ENCODE measurements around the gene SLC6A7. TPM values are rescaled to one million over a fixed set of nuclear protein-coding genes. Genes with fewer than 3 reads are reported as not detected.

Gene SLC6A7
- total RNA-seq, 2 experiments from 2014 or later = not detected

DNA sequence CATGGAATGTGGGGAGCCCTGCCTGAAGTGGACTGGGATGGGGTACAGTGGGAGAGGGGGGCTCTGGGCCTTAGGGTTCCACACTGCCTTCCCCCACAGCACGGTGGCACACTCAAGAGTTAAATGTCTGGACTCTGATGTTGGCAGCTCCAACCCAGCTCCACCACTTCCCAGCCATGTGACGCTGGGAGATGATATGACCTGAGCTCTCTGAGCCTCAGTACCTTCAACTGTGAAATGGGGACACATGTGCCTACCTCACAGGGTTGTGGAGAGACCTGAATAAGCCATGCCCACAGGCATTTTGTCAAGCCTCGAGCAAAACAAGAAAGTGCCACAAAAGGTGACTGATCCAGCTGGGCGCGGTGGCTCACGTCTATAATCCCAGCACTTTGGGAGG, 30.8 kb upstream of the SLC6A7 start:
- Mint-ChIP-seq H3K9me3 (no peaks in the 10 kb centered on the region), H3K36me3 (ENCODE audit: low read depth) (no peaks in the 10 kb centered on the region), H3K27ac (no peak overlapping the region), H3K4me1 (ENCODE audit: low read depth) (peaks cover 5% of the 10 kb centered on the region), H3K27me3 (ENCODE audit: low read depth) (peaks cover 14% of the 10 kb centered on the region), H3K4me3 (no peak overlapping the region)
- CTCF ChIA-PET = interaction anchor here (0.7 to 1.3 kb wide), 3 partner anchors 60 to 192 kb away, joined by 3 to 4 read pairs (median 3); no protein-coding TSS in a partner anchor
- DNase-seq = no peak
- intact Hi-C loops (cut with micrococcal nuclease) = no loop called here

DNA sequence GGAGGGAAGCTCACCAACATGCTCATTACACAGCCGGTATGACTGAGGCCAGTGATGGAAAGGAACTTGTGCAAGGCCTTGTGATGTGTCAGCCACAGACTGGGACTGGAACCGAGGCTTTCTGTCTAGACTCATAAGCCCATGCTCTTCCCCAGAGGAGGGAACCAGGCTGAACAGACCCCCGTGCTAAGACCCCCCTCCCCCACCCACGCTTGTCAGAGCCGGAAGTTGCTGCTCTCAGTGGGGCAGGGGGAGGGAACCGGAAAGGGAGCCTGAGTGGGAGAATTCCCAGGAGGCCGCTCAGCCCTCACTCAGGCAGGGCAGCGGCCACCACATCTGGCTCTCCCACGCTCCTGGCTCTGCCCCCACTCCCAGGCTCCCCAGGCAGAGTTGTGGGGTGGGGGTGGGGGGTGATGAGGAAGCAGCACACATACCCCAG, 30.1 kb upstream of the SLC6A7 start:
- peaks cover 5% of the 10 kb centered on the region for H3K4me1 Mint-ChIP-seq (ENCODE audit: low read depth)
- H3K9me3 Mint-ChIP-seq = no peaks in the 10 kb centered on the region
- H3K27ac Mint-ChIP-seq = no peak overlapping the region
- no peak overlapping the region for H3K4me3 Mint-ChIP-seq
- H3K27me3 Mint-ChIP-seq (ENCODE audit: low read depth) = peaks cover 14% of the 10 kb centered on the region
- CTCF ChIA-PET = interaction anchor here (0.7 to 1.3 kb wide), 4 partner anchors 13 to 192 kb away, joined by 3 to 4 read pairs (median 3); no protein-coding TSS in a partner anchor
- no peaks in the 10 kb centered on the region for H3K36me3 Mint-ChIP-seq (ENCODE audit: low read depth)
- intact Hi-C loops (cut with micrococcal nuclease) = loop anchor here (2.0 kb wide), 1 partner anchor 191 kb away; no protein-coding TSS in a partner anchor
- no peak for DNase-seq

DNA sequence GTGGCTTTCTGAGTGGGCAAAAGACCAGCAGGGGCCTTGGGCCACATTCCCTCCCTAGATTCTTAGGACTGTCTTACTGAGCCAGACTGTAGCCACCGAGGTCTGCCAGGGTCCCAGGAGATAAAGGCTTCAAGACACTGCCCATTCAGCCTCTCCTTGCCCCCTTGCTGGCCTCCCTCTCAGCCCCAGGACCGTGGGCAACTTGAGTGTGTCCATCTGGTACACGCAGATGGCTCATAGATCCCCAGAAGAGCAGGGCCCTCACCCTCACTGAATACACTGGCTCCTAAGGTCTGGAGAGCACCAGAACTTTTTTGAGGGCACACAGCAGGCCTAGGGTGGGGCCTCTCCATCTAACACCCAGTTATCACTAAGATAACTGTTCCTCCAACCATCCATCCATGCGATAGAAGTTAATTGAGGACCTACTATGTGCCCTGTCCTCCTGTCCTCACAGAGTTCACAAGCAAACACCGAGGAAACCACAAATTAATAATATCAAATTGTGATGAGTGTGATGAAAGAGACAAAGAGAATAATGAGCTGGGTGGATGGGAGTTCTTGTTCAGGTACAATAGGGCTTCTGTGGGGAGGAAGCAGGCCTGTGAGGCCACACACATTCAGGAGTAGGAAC, 29.3 kb upstream of the SLC6A7 start:
- Mint-ChIP-seq H3K27ac (no peak overlapping the region), H3K9me3 (no peaks in the 10 kb centered on the region), H3K36me3 (ENCODE audit: low read depth) (no peaks in the 10 kb centered on the region), H3K4me1 (ENCODE audit: low read depth) (peaks cover 5% of the 10 kb centered on the region), H3K27me3 (ENCODE audit: low read depth) (peaks cover 15% of the 10 kb centered on the region), H3K4me3 (no peak overlapping the region)
- no peak for DNase-seq
- CTCF ChIA-PET = interaction anchor here (0.9 to 1.3 kb wide), 3 partner anchors 12 to 287 kb away, joined by 3 to 4 read pairs (median 3); no protein-coding TSS in a partner anchor
- intact Hi-C loops (cut with micrococcal nuclease) = loop anchor here (1.0 to 2.0 kb wide), 3 partner anchors 58 to 276 kb away; no protein-coding TSS in a partner anchor

DNA sequence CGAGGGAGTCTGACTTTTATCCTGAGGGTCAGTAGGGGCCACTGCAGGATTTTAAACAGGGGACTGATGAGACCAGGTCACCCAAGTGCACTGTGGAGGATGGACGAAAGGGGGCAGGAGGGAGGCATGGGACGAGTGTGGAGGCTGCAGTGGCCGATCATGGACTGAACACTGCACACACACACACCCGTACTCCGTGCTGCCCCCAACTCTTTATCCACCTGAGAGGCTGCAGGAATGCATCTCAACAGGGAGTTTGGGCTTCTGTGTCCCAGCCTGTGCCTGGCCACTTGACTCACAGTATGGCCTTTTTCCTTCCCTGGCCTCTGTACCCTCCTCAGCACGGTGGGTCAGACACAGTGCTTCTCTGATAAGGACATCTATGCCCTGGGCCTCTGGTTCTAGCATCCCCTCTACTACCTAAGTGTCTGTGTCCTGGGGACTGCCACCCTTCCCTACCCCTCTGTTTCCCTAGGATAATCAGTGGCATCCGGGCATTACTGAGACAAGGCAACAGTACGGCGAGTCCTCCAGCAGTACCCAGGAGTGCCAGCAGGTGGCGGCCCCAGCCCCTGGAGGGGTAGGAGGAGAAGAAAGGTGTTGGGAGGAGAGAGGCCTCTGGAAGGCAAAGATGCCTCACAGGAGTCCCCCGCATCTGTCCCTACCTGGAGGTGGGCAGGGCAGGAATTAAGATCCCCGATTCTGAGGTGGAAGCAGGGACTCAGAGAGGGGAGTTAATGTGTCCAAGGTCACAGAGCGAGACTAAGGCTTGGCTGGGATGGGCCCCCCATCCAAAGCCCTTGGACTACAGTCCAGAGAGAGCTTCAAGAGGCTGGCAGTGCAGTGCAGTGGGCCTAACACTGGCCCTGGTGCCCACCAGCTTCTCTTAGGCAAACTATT, 28.4 kb upstream of the SLC6A7 start:
- Mint-ChIP-seq H3K36me3 (ENCODE audit: low read depth) (no peaks in the 10 kb centered on the region), H3K9me3 (no peaks in the 10 kb centered on the region), H3K4me1 (ENCODE audit: low read depth) (no peaks in the 10 kb centered on the region)

DNA sequence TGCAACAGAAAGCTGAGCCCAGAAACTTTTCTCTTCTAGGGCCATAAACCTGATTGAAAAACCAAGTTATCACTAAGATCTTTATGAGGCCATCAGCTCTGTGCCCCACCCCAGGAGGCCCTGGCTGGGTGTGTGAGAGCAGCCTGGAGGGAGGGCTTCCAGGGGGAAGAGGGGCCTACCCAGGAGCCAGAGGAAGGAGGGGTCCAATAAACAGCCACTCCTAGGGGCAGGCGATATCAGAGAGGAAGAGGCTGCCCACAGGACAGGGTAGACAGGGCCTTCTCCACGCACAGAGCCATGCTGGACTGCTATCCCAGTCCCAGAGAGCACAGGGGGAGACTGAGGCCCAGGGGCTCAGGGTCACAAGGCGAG, 27.7 kb upstream of the SLC6A7 start:
- no peaks in the 10 kb centered on the region for H3K36me3 Mint-ChIP-seq (ENCODE audit: low read depth)
- no peak overlapping the region for H3K27ac Mint-ChIP-seq
- CTCF ChIA-PET = interaction anchor here (0.6 to 1.7 kb wide), 10 partner anchors 10 to 275 kb away, joined by 3 to 10 read pairs (median 4); no protein-coding TSS in a partner anchor
- no peaks in the 10 kb centered on the region for H3K4me1 Mint-ChIP-seq (ENCODE audit: low read depth)
- H3K27me3 Mint-ChIP-seq (ENCODE audit: low read depth) = peaks cover 15% of the 10 kb centered on the region
- H3K4me3 Mint-ChIP-seq = no peak overlapping the region
- H3K9me3 Mint-ChIP-seq = no peaks in the 10 kb centered on the region
- no peak for DNase-seq
- intact Hi-C loops (cut with micrococcal nuclease) = no loop called here

More for the DNA sequence above, 28.4 kb upstream of the SLC6A7 start:
- intact Hi-C loops (cut with micrococcal nuclease) = loop anchor here (1.0 to 2.0 kb wide), 3 partner anchors 57 to 275 kb away; no protein-coding TSS in a partner anchor
- peaks cover 17% of the 10 kb centered on the region for H3K27me3 Mint-ChIP-seq (ENCODE audit: low read depth)
- no peak overlapping the region for H3K27ac Mint-ChIP-seq
- peak; percentile 87 for DNase-seq
- no peak overlapping the region for H3K4me3 Mint-ChIP-seq
- CTCF ChIA-PET = interaction anchor here (0.6 to 1.7 kb wide), 9 partner anchors 10 to 286 kb away, joined by 3 to 9 read pairs (median 4); no protein-coding TSS in a partner anchor

DNA sequence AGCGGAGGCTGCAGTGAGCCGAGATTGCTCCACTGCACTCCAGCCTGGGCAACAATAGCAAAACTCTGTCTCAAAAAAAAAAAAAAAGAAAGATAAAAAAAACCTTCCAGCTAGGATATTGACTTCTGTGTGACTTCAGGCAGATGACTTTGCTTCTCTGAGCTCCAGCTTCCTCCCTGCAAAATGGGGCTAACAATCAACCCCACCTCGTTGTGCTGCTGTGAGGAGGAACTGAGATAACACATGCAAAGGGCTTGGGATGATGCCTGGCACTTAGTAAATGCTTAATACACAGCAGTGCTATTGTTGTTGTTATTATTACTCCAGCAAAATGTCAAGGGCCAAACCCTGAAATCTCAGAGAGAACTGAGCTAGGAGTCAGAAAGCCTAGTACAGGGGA, 26.8 kb upstream of the SLC6A7 start:
- CTCF ChIA-PET = interaction anchor here (0.8 to 1.7 kb wide), 8 partner anchors 12 to 58 kb away, joined by 3 to 10 read pairs (median 4); no protein-coding TSS in a partner anchor
- DNase-seq = no peak
- H3K4me3 Mint-ChIP-seq = no peak overlapping the region
- H3K4me1 Mint-ChIP-seq (ENCODE audit: low read depth) = peaks cover 2% of the 10 kb centered on the region
- no peaks in the 10 kb centered on the region for H3K36me3 Mint-ChIP-seq (ENCODE audit: low read depth)
- intact Hi-C loops (cut with micrococcal nuclease) = no loop called here
- peaks cover 18% of the 10 kb centered on the region for H3K27me3 Mint-ChIP-seq (ENCODE audit: low read depth)
- no peaks in the 10 kb centered on the region for H3K9me3 Mint-ChIP-seq
- no peak overlapping the region for H3K27ac Mint-ChIP-seq

DNA sequence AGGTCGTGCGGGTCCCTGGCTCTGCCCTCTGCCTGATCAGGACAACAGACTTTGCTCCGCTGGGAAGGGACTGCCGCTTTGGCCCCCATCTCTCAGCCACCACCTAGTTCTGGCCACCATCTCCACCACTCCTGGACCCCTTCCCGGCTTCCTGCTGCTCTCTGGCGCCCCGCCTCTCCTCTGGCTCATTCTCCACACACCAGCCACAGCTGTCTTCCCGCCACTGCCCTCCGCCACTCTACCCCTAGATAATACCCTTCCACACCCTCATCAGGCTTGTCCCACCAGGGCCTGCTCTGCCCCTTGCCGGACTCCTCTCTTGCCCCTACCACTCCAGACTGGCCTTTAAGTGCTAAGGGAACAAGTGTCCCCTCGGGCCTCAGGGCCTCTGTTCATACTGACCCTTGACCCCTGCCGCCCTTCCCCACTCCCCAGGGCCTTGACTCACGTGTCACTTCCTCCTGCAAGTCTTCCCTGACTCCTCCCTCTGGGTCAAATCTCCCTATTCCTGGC, 26.3 kb upstream of the SLC6A7 start:
- peaks cover 22% of the 10 kb centered on the region for H3K27me3 Mint-ChIP-seq (ENCODE audit: low read depth)
- H3K36me3 Mint-ChIP-seq (ENCODE audit: low read depth) = no peaks in the 10 kb centered on the region
- peaks cover 2% of the 10 kb centered on the region for H3K4me1 Mint-ChIP-seq (ENCODE audit: low read depth)
- intact Hi-C loops (cut with micrococcal nuclease) = no loop called here
- H3K27ac Mint-ChIP-seq = no peak overlapping the region
- no peak for DNase-seq
- CTCF ChIA-PET = interaction anchor here (0.8 to 1.7 kb wide), 5 partner anchors 11 to 57 kb away, joined by 3 to 10 read pairs (median 6); no protein-coding TSS in a partner anchor
- no peaks in the 10 kb centered on the region for H3K9me3 Mint-ChIP-seq
- no peak overlapping the region for H3K4me3 Mint-ChIP-seq

DNA sequence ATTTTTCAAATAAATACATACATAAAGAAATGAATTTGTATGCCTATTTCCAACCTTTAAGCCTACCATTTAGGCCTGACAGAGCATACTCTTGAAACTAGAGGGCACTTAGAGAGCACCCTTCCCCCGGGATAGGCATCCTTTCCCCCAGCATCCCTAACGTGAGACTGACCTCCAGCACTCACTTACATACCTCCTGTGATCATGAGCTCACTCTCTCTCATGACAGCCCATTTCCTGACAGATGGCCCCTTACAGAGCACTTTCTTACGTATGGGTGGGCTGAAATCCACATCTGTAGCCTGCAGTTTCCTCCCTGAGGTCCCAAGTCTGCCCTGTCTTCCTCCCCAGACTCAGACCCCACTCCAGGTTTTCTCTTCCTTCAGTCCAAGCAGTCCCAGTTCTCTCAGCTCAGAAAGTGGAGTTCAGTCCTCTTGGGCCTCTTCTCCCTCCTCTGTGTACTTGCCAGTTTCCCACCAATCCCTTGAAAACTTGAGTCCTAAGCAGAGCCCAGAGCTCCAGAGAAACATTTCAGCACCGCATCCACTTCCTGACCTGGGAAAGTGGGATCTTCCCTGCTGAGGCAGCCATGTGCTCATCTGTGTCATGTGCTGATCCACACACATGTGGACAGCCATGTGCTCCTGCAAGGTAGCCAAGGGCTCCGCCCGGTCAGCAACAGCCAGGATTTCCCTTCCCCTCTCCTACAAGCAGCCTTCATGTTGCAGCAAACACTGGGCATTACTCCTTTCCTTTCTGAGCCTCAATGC, 25.5 kb upstream of the SLC6A7 start:
- H3K9me3 Mint-ChIP-seq = no peaks in the 10 kb centered on the region
- H3K4me3 Mint-ChIP-seq = no peak overlapping the region
- H3K36me3 Mint-ChIP-seq (ENCODE audit: low read depth) = no peaks in the 10 kb centered on the region
- peaks cover 23% of the 10 kb centered on the region for H3K27me3 Mint-ChIP-seq (ENCODE audit: low read depth)
- no peak for DNase-seq
- peaks cover 2% of the 10 kb centered on the region for H3K4me1 Mint-ChIP-seq (ENCODE audit: low read depth)
- CTCF ChIA-PET = no interaction called here
- intact Hi-C loops (cut with micrococcal nuclease) = no loop called here
- H3K27ac Mint-ChIP-seq = no peak overlapping the region

DNA sequence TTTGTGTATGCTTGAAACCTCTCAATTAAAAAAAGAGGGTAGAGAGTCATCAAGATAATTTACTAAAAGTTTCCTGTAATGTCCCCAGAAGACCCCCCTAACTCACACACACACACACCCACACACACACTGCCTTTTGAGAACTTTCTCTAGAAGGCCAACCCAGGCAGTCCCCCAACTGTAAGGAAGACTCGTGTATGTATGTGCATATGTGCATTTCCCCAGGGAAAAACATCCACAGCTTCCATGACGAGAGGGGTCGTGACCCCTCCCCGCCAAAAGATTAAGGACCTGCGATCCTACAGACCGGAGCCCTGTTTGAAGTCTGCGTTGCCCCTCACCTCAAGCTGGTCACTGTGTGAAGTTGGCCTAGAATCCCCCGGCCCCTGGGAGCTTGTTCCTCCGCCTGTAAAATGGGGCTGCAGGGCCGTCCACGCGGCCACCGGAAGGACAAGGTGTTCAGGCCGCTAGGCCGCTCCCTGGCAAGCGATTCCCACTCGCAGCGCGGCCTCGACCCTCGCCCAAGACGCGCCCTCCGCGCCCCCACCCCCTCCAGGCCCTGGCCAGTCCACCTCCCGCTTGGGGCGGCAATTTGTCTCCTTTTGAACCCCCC, 23.7 kb upstream of the SLC6A7 start:
- Mint-ChIP-seq H3K27ac (no peak overlapping the region), H3K4me1 (ENCODE audit: low read depth) (peaks cover 2% of the 10 kb centered on the region), H3K27me3 (ENCODE audit: low read depth) (peaks cover 29% of the 10 kb centered on the region), H3K9me3 (no peaks in the 10 kb centered on the region), H3K4me3 (no peak overlapping the region), H3K36me3 (ENCODE audit: low read depth) (no peaks in the 10 kb centered on the region)
- DNase-seq = no peak
- intact Hi-C loops (cut with micrococcal nuclease) = no loop called here
- CTCF ChIA-PET = no interaction called here

DNA sequence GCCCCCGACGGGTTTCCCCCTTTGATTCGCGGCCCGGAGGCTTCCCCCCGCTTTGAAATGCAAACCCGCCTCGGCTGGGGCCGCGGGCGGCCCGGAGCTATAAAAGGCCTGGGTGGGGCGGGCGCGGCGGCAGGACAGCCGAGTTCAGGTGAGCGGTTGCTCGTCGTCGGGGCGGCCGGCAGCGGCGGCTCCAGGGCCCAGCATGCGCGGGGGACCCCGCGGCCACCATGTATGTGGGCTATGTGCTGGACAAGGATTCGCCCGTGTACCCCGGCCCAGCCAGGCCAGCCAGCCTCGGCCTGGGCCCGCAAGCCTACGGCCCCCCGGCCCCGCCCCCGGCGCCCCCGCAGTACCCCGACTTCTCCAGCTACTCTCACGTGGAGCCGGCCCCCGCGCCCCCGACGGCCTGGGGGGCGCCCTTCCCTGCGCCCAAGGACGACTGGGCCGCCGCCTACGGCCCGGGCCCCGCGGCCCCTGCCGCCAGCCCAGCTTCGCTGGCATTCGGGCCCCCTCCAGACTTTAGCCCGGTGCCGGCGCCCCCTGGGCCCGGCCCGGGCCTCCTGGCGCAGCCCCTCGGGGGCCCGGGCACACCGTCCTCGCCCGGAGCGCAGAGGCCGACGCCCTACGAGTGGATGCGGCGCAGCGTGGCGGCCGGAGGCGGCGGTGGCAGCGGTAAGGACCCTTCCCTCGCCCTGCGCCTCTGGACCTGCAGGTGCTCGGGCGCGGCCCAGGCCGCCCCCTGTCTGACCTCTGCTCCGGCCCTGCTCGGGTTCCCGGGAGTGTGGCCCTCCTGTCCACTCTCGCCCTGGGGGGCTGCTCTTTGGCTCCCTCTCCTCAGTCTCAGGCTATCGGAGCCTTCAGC, 23.0 kb upstream of the SLC6A7 start, which contains the start of gene CDX1:
CDX1 (plus strand) TSS at position 129 of the 862 bp plus-strand sequence; CDS start at position 228, 99 bp downstream.
- H3K27ac Mint-ChIP-seq = no peak within 1 kb of the TSS
- H3K36me3 Mint-ChIP-seq (ENCODE audit: low read depth) = no peaks in the 10 kb centered on the region
- no peak for DNase-seq
- H3K9me3 Mint-ChIP-seq = no peaks in the 10 kb centered on the region
- CTCF ChIA-PET = no interaction called here
- H3K4me1 Mint-ChIP-seq (ENCODE audit: low read depth) = peaks cover 2% of the 10 kb centered on the region
- peaks cover 29% of the 10 kb centered on the region for H3K27me3 Mint-ChIP-seq (ENCODE audit: low read depth)
- H3K4me3 Mint-ChIP-seq = no peak within 1 kb of the TSS
- intact Hi-C loops (cut with micrococcal nuclease) = no loop called here

DNA sequence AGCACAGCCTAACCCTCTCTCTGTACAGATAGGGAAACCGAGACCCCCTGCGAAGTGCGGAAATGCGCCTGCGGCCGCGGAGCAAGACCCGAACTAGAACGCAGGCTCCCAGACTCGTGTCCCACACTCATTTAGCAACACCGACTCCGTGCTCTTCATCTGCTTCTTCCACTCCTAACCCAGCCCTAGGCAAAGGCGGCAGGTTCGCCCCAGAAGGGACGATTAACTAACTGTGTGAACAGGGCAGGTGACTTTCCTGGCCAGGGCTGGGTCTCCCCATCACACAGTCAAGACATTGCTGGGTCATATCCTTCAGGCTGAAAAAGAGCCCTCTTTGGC, 22.4 kb upstream of the SLC6A7 start:
- CTCF ChIA-PET = no interaction called here

More for the DNA sequence above, 22.4 kb upstream of the SLC6A7 start:
- Mint-ChIP-seq H3K4me3 (no peak overlapping the region), H3K27me3 (ENCODE audit: low read depth) (peaks cover 29% of the 10 kb centered on the region), H3K9me3 (no peaks in the 10 kb centered on the region), H3K27ac (no peak overlapping the region), H3K36me3 (ENCODE audit: low read depth) (no peaks in the 10 kb centered on the region), H3K4me1 (ENCODE audit: low read depth) (peaks cover 2% of the 10 kb centered on the region)
- no peak for DNase-seq
- intact Hi-C loops (cut with micrococcal nuclease) = no loop called here
